ENCODE measurements around the gene METTL26.

Gene METTL26

DNA sequence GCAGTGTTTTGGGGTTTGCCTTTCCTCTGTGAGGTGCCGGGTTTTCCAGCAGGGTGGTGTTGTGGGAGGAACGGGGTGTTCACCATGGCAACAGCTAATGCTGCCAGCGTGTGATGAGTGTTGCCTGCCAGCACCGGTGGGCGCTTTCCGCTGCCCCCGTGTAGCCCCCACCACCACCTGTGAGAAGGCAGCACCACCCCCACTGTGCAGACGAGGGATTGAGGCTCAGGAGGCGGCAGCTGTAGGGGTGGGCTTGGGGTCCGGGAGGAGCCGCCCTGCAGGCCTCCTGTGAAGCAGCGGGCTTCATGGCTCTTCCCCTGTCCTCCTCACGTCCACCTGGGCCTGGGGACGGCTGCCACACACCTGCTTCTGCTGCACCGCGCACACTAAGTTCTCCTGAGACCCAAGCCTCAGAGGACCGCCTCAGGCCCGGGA, 41.0 kb downstream of the METTL26 start:
- no peak for FAIRE-seq
- TF ChIP-seq POLR2AphosphoS5 (IDR thresholded peaks at IDR 0.05; ENCODE audit: low read depth, low read length) (no peak), POU2F2 (IDR thresholded peaks at IDR 0.05; ENCODE audit: low read depth, low read length) (no peak)

DNA sequence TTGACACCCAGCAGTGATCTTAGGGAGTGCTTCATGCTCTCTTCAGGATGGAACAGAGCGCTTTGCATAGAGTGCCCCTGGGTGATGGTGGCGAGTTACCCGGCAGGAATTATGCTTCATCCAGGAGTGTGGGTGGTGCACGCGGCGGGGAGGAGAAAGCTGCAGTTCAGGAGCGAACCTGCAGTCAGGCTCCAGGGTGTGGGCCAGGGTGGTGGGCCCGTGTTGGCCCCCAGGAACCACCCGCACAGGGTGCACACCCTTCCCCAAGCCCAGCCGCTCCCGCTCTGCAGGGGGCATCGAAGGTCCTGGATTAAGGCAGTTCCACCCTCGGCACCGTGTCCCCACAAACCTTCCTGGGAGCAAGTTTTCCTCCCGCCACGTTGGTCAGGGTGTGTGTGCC, 42.3 kb downstream of the METTL26 start:
- no peak for TF ChIP-seq SPI1 (IDR thresholded peaks at IDR 0.05; ENCODE audit: low read depth, low read length)
- no peak for TF ChIP-seq POLR2AphosphoS5 (IDR thresholded peaks at IDR 0.05; ENCODE audit: low read depth, low read length)
- DNase-seq (ENCODE audit: insufficient read length, low spot score) (no peak), FAIRE-seq (no peak)

More for the DNA sequence above, 41.0 kb downstream of the METTL26 start:
- DNase-seq (ENCODE audit: insufficient read length, low spot score): no peak

DNA sequence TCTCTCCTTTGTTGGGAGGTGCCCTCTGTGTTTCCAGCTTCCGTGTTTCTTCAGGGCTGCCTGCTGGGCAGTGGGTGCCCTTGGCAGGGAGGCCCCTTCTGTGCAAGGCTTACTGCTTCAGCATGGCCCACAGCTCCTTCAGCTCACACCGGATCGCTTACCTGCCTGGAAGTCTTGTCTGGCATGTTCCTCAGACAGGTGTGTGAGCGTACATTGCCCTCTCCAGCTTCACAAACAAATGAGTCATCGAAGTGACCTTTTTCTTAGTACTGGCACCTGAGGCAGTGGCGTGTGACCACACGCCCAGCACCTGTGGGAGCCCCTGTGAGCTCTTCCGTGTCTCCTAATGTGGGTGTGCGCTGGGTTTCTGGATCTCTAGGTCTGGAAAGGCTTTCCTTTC, 42.7 kb downstream of the METTL26 start:
- TF ChIP-seq PAX5 (IDR thresholded peaks at IDR 0.05; ENCODE audit: insufficient read depth, low read length, severe bottlenecking) (no peak), TAF1 (IDR thresholded peaks at IDR 0.05; ENCODE audit: low read depth, low read length) (no peak), POLR2A (IDR thresholded peaks at IDR 0.05; ENCODE audit: low read depth, low read length) (no peak), POU2F2 (IDR thresholded peaks at IDR 0.05; ENCODE audit: low read depth, low read length) (no peak), POLR2AphosphoS5 (IDR thresholded peaks at IDR 0.05; ENCODE audit: low read depth, low read length) (no peak), SPI1 (IDR thresholded peaks at IDR 0.05; ENCODE audit: low read depth, low read length) (no peak)
- no peak for FAIRE-seq
- DNase-seq (ENCODE audit: insufficient read length, low spot score): no peak

DNA sequence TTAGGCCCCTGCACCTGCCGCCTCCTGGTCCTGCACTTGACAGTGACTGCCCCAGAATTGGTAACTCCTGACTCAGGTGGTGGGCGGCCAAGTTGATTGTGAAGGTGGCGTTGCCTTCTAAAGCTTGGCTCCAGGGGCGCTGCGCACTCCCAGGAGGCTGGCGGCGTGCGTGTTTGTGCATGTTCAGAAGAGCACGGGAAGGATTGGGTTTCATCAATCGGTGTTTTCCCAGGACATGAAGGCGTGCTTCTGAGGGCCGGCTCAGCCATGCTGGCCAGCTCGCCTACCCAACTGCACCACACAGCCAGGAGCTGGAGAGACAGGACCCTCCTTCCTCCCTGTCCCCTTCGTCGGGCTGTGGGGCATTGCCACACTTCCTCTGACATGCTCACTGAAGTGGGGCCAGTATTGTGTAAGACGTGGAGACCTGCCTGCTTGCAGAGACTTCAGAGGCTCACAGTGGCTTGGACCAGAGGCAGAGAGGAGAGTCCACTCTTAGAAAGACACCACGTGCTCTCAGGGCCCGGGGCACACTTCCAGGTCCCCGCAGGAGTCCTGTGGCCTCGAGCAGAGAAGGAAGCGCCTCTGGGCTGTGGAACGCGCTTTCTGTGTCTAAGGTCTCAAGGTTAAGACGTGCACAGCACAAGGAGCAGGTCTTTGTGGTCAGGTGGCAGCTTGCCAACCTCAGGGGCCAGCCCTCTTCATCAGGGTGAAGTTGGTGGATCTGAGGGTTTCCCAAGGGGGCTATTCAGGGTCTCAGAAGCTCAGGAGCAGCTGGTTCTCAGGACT, 43.4 kb downstream of the METTL26 start:
- FAIRE-seq (no peak), DNase-seq (ENCODE audit: insufficient read length, low spot score) (no peak)
- TF ChIP-seq TAF1 (IDR thresholded peaks at IDR 0.05; ENCODE audit: low read depth, low read length) (no peak), SPI1 (IDR thresholded peaks at IDR 0.05; ENCODE audit: low read depth, low read length) (no peak), POLR2AphosphoS5 (IDR thresholded peaks at IDR 0.05; ENCODE audit: low read depth, low read length) (no peak), POLR2A (IDR thresholded peaks at IDR 0.05; ENCODE audit: low read depth, low read length) (no peak), PAX5 (IDR thresholded peaks at IDR 0.05; ENCODE audit: insufficient read depth, low read length, severe bottlenecking) (no peak), POU2F2 (IDR thresholded peaks at IDR 0.05; ENCODE audit: low read depth, low read length) (no peak)

DNA sequence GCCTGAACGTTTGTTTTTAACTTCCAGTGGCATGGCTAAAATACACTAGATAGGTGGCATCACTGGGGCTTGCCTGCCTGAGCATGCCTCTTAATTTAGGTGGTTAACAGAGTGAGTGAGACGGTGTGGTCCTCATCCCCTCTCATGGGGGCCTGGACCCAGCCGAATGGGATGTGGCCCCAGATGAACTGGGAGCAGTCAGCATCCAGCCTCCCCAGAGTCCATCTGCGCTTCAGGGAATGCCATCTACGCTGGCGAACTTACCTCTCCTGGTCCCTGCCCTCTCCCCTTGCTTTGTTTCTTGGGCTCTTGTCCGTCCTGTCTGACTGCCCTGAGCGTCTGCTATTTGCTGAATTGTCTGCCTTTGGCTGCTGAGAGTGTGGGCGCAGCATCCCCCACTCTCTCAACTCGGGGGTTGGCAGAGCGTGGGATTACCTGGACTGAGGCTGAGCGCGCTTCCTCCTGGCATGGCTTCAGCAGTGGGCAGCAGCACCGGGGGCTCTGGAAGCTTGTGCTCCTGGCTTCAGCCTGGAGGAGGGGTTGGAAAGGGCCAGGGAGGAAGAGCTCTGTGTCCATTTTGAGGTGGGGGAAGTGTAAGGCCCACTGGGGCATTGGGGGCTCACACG, 44.1 kb downstream of the METTL26 start:
- FAIRE-seq (no peak), DNase-seq (ENCODE audit: insufficient read length, low spot score) (no peak)
- TF ChIP-seq POLR2AphosphoS5 (IDR thresholded peaks at IDR 0.05; ENCODE audit: low read depth, low read length) (no peak), POU2F2 (IDR thresholded peaks at IDR 0.05; ENCODE audit: low read depth, low read length) (no peak), POLR2A (IDR thresholded peaks at IDR 0.05; ENCODE audit: low read depth, low read length) (no peak), TAF1 (IDR thresholded peaks at IDR 0.05; ENCODE audit: low read depth, low read length) (no peak), SPI1 (IDR thresholded peaks at IDR 0.05; ENCODE audit: low read depth, low read length) (no peak), PAX5 (IDR thresholded peaks at IDR 0.05; ENCODE audit: insufficient read depth, low read length, severe bottlenecking) (no peak)

DNA sequence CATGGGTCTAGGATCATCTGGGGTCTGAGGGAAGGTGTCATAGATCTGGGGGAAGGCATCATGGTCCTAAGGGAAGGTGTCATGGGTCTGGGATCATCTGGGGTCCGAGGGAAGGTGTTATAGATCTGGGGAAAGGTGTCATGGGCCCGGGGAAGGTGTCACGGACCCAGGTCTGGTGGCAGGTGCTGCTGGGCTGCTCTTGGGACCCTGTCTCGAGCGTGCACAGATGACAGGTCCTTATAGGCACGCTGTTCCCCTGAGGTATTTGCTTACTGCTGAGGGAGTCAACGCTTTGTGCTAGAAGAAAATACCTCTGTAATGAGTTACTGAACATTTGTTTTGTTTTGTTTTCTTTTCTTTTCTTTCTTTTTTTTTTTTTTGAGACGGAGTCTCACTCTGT, 44.9 kb downstream of the METTL26 start:
- DNase-seq (ENCODE audit: insufficient read length, low spot score) (no peak), FAIRE-seq (no peak)
- TF ChIP-seq POU2F2 (IDR thresholded peaks at IDR 0.05; ENCODE audit: low read depth, low read length): no peak
- no peak for TF ChIP-seq TAF1 (IDR thresholded peaks at IDR 0.05; ENCODE audit: low read depth, low read length)
- no peak for TF ChIP-seq POLR2AphosphoS5 (IDR thresholded peaks at IDR 0.05; ENCODE audit: low read depth, low read length)
- no peak for TF ChIP-seq PAX5 (IDR thresholded peaks at IDR 0.05; ENCODE audit: insufficient read depth, low read length, severe bottlenecking)
- TF ChIP-seq SPI1 (IDR thresholded peaks at IDR 0.05; ENCODE audit: low read depth, low read length): no peak
- no peak for TF ChIP-seq POLR2A (IDR thresholded peaks at IDR 0.05; ENCODE audit: low read depth, low read length)

DNA sequence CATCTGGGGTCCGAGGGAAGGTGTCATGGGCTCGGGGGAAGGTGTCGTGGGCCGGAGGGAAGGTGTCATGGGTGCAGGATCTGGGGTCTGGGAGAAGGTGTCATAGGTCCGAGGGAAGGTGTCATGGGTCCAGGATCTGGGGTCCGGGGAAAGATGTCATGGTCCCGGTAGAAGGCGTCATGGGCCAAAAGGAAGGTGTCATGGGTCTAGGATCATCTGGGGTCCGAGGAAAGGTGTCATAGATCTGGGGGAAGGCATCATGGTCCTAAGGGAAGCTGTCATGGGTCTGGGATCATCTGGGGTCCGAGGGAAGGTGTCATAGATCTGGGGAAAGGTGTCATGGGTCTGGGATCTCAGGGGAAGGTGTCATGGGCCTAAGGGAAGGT, 45.3 kb downstream of the METTL26 start:
- FAIRE-seq: peak; percentile 41
- TF ChIP-seq TAF1 (IDR thresholded peaks at IDR 0.05; ENCODE audit: low read depth, low read length): no peak
- TF ChIP-seq POLR2A (IDR thresholded peaks at IDR 0.05; ENCODE audit: low read depth, low read length): no peak
- TF ChIP-seq POLR2AphosphoS5 (IDR thresholded peaks at IDR 0.05; ENCODE audit: low read depth, low read length): no peak
- no peak for TF ChIP-seq PAX5 (IDR thresholded peaks at IDR 0.05; ENCODE audit: insufficient read depth, low read length, severe bottlenecking)
- no peak for TF ChIP-seq POU2F2 (IDR thresholded peaks at IDR 0.05; ENCODE audit: low read depth, low read length)
- TF ChIP-seq SPI1 (IDR thresholded peaks at IDR 0.05; ENCODE audit: low read depth, low read length): no peak

DNA sequence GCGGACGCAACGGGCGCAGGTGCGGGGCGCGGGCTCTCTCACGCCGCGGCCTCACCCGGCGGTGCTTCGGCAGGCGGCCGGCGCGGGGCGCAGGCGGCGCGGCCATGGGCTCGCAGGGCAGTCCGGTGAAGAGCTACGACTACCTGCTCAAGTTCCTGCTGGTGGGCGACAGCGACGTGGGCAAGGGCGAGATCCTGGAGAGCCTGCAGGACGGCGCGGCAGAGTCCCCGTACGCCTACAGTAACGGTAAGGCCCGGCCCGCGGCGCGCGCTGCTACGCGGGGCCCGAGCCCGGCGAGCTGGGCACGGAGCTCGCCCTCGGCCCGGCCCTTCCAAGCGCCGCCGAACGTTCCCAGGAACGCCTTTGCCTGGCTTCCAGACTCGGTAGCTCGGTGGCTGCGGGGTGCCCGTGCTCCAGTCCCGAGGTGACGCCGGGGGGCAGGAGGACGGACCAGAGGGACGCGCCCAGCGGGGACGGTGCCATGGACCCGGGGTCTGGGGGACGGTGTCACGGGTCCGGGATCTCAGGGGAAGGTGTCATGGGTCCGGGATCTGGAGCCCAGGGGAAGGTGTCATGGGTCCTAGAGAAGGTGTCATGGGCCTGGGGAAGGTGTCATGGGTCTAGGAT, 45.8 kb downstream of the METTL26 start:
- no peak for FAIRE-seq
- TF ChIP-seq TAF1 (IDR thresholded peaks at IDR 0.05; ENCODE audit: low read depth, low read length) (no peak), PAX5 (IDR thresholded peaks at IDR 0.05; ENCODE audit: insufficient read depth, low read length, severe bottlenecking) (no peak), POLR2A (IDR thresholded peaks at IDR 0.05; ENCODE audit: low read depth, low read length) (no peak), POLR2AphosphoS5 (IDR thresholded peaks at IDR 0.05; ENCODE audit: low read depth, low read length) (no peak), SPI1 (IDR thresholded peaks at IDR 0.05; ENCODE audit: low read depth, low read length) (no peak), POU2F2 (IDR thresholded peaks at IDR 0.05; ENCODE audit: low read depth, low read length) (no peak)
- DNase-seq (ENCODE audit: insufficient read length, low spot score): no peak

More for the DNA sequence above, 45.3 kb downstream of the METTL26 start:
- no peak for DNase-seq (ENCODE audit: insufficient read length, low spot score)

DNA sequence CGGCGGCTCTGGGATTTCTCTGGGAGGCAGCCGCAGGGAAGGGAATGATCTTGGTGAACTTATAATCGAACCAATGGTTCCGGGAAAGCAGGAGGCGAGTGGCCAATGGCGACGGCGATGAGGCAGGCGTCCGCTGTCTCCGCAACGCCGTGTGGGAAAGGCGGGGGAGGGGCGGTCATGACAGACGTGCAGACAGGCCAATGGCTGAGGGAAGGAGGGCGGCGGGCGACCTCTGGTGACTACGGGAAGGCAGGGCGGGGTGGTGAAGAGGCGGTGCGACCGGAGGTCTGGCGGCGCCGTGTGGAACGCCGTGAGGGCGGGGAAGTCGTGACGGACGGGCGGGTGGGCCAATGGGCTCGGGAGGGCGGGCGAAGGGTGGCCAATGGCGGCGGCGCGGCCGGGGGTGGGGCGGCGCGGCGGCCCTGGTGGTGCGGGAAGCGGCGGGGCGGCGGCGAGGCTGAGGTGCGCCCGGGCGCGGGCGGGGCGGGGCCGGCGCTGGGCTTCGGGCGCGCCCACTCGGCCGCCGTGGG, 46.4 kb downstream of the METTL26 start, which contains the start of gene RAB40C:
TSS of gene RAB40C (plus strand) at position 409 of the 530 bp plus-strand sequence. CDS start 226 bp downstream, outside the sequence.
- 0 out of 2 replicates have a peak, but pooled peaks have one; percentile 47 for TF ChIP-seq POU2F2 (IDR thresholded peaks at IDR 0.05; ENCODE audit: low read depth, low read length)
- no peak for TF ChIP-seq PAX5 (IDR thresholded peaks at IDR 0.05; ENCODE audit: insufficient read depth, low read length, severe bottlenecking)
- peak; percentile 99 for DNase-seq (ENCODE audit: insufficient read length, low spot score)
- peak; percentile 98 for FAIRE-seq

Measured in GM12891 (cell line).